HG02852 (cell line): Measurements from ENCODE around the gene ASCL5.

Source experiments
- ATAC-seq: cut with Tn5 transposase; IDR thresholded peaks from one replicate; pipeline ENCODE4 v1.9.1; 2021; ENCODE audit warnings: mild to moderate bottlenecking, moderate library complexity; ENCODE audit not compliant: unreplicated experiment

ASCL5 gene

DNA sequence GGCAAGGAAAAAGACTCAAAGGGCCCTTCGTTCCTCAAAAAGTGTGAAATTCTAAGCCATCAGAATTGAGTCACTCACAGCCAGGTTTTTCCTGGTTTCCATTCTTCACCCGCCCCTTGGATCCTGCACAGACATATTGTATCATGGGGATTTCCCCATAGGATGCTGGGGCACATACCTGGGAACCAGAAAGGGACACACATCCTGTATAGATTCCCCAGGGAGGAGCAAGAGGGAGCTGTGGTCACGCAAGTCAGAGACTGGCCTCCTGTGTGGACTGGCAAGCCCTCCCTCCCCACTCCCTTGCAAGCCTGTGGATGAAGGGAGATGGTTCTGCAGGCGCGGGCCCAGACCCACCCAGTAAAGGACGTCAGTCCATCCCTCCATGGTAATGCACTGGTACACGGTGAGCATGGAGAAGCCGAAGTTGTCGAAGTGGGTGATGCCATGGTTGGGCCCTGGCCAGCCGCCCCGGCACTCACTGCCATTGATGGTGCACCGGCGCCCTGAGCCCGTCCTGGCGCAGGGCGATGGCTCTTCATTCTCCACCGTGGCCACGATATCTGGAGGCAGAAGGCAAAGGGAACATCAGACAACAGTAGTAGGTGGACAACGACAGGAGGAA, 38.0 kb downstream of the ASCL5 start:
- no peak for ATAC-seq

DNA sequence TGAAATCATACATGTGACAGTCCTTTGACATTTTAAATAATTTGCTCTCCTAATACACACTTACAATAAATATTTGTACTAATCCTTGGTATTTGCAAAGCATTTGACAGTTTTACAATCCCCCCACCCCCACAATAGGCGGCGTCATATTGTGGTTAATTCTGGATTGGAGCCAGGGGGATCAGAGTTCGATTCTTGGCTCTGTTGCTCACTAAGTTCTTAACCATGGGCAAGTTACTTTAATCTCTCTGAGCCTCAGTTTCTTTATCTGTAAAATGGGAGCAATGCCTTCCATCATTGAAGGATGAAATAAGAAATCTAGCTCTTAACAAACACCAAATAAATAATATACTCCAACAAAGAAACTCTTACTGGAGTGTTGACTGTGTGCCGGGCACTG, 38.6 kb downstream of the ASCL5 start:
- no peak for ATAC-seq

GRCh38 chr1:201085902-201086735, 40.9 kb downstream of the ASCL5 start:
- no peak for ATAC-seq

DNA sequence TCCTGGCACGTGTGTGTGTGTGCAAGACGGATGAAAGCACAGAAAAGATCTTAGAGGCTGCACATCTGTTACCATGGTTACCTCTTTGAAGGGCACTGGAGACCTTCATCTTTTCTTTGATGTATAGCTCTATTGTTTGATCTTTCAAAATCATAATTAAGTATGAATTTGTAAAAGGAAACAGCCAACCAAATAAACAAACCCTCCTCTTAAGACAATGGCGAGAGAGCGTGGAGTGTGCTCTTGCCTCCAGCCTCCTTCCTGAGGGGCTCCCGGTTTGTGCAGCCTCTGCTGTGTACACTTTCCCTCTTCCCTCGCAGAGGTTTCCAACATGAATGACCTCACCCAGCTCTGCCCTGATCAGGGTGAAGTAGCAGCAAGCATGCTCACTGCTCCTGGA, 42.7 kb downstream of the ASCL5 start:
- ATAC-seq, result no peak

DNA sequence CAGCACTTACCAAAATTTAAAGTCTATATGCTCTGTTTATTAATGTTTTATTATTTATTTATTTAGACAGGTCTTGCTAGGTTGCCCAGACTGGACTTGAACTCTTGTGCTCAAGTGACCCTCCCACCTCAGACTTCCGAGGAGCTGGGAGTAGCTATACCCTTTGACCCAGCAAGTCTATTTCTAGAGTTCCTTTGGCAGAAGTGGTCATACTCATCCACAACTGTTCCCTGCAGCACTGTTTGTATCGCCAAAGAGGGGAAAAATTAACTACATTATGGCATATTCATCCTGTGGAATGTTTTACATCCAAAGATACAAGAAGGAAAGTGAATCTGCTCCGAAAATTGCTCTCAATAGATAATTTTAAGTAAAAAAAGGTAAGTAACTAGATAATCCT, 43.2 kb downstream of the ASCL5 start:
- no peak for ATAC-seq

DNA sequence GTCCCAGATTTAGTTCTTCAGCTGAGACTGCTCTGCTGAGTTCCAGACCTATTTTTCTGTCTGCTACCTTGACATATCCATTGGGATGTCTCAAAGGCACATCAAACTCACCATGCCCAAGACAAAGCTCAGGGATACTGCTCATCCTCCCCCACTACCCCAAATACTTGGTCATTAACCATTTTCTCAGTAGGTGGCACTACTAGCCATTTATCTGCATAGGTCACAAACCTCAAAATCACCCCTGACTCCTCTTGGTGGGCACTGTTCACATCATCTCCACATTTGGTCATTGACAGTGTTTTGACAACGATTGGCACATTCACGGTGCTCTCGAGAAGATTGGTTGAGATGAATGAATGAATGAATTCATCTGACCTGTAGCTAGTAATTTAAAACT, 46.8 kb downstream of the ASCL5 start:
- ATAC-seq, result no peak

- no peak for ATAC-seq
Observed at GRCh38 chr1:201077736-201078135, 49.2 kb downstream of the ASCL5 start.

DNA sequence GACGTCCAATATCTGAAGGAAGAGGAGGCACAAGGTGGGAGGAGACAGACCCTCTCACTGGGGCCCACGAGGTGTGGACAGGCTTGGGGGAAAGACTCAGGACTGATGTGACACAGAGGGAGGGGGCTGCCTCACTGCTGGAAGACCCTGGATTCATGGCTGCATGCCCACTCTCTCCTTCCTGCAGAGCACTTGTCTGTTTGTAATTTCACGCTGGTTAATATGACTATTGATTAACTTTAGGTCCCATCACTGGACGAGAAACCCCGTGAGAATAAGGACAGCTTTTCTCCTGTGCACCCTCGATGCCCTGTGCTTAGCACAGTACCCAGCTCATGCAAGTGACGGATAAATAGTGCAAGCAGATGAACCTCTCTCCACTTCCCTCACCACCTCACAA, 49.9 kb downstream of the ASCL5 start:
- no peak for ATAC-seq

- no peak for ATAC-seq
Observed at GRCh38 chr1:201076092-201076491, 50.9 kb downstream of the ASCL5 start.

GRCh38 chr1:201074018-201074417, 53.0 kb downstream of the ASCL5 start:
- ATAC-seq, result no peak

DNA sequence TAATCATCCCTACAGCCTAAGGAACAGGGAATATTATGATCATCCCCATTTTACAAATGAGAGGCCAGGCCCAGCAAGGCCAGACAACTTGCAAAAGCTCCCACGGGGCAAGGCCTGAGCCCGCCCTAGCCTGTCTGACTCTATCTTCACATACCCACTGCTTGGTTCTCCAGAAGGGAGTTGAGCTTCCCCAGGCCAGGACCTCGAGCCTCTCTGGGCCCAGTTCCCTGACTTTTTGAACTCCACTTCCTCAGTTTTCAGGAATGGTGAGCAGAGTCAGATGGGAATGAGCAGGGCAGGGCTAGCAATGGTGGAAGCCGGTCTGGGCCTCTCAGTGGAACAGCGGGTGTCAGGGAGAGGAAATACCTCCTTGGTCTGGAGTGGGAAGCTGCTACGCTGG, 54.1 kb downstream of the ASCL5 start:
- ATAC-seq, result no peak

DNA sequence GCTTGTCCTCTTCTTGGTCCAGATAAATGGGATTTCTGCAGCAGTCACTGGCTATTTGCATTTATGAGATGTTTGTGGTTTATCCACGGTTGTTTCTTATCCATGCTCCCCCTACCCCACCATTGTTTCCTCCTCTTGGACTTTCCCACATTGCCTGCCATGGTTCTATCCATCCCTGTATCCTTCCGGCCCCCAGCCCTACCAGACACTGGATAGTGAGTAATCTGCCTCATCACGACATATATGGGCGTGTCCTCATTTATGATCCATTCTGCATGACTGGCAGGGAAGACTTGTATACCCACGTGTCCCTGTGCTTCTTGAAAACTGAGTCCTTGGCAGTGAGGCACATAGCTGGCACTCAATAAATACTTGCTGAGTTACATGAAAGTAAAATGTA, 54.8 kb downstream of the ASCL5 start:
- ATAC-seq, result no peak

- ATAC-seq, result no peak
Observed at GRCh38 chr1:201069636-201070035, 57.3 kb downstream of the ASCL5 start.

GRCh38 chr1:201068976-201069375, 58.0 kb downstream of the ASCL5 start:
- ATAC-seq, result no peak

DNA sequence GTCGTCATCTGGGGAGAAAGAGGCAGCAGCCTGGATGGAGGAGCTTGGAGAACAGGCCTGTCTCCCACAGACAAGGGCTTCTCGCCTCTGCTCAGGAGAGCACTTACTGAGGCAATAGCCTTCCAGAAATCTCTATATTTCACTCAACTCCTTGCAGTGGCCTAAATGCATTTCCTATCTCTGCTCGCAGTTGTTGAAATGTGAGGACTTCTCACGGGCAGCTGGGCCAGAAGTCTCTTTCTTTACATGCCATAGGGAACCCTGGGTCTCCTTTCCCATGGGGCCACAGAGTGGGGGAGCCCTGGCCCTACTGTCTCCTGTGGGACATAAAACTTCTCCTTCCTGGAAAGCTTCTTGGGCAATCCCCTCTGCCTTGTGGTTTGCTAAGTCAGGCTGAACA, 60.0 kb downstream of the ASCL5 start:
- ATAC-seq, result no peak

DNA sequence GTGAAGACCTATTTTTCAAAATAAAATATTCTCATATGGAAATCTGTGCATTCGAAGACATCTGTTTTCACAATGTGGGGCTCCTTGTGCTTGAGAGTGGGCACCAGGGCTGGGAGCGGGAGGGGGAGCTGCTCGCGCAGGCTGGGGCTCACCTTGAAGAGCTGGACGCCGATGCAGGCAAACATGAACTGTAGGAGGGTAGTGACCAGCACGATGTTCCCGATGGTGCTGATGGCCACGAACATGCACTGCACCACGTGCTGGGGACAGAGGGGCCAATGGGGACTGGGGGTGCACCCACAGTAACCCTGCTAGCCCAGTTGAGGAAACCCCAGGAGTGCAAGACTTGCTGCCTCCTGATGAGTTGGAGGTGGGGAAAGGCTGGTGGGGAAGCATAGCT, 61.3 kb downstream of the ASCL5 start:
- ATAC-seq, result no peak

- no peak for ATAC-seq
Observed at GRCh38 chr1:201064806-201065205, 62.2 kb downstream of the ASCL5 start.
